ENCODE measurements around the gene NOTCH1.
A peak's percentile ranks its signal among the peaks of the same experiment; 100 is the strongest.

NOTCH1 gene

GRCh38 chr9:136497916-136498695 lies 47.7 kb downstream of the NOTCH1 start:
- H3K36me3 ChIP-seq (ENCODE audit: control insufficient read depth, insufficient read depth, low read length, severe bottlenecking): peaks cover 58% of the 10 kb centered on the region
- H3K9ac ChIP-seq (ENCODE audit: low read length): no peak overlapping the region
- H3K27me3 ChIP-seq (replicated peaks; ENCODE audit: control insufficient read depth, insufficient read depth, low read length): no peaks in the 10 kb centered on the region
- no peak for DNase-seq (ENCODE audit: low read depth)
- H3K4me3 ChIP-seq (ENCODE audit: low read length): no peak overlapping the region
- H3K9me3 ChIP-seq (ENCODE audit: control insufficient read depth, low read length): no peaks in the 10 kb centered on the region
- no peaks in the 10 kb centered on the region for H3K4me1 ChIP-seq (ENCODE audit: control insufficient read depth, insufficient read depth, low read length)

GRCh38 chr9:136496801-136497620 lies 48.8 kb downstream of the NOTCH1 start:
- no peak overlapping the region for H3K9ac ChIP-seq (ENCODE audit: low read length)
- H3K9me3 ChIP-seq (ENCODE audit: control insufficient read depth, low read length): no peaks in the 10 kb centered on the region
- H3K27me3 ChIP-seq (replicated peaks; ENCODE audit: control insufficient read depth, insufficient read depth, low read length): no peaks in the 10 kb centered on the region
- H3K36me3 ChIP-seq (ENCODE audit: control insufficient read depth, insufficient read depth, low read length, severe bottlenecking): peaks cover 51% of the 10 kb centered on the region
- no peak for DNase-seq (ENCODE audit: low read depth)
- no peaks in the 10 kb centered on the region for H3K4me1 ChIP-seq (ENCODE audit: control insufficient read depth, insufficient read depth, low read length)
- no peak overlapping the region for H3K4me3 ChIP-seq (ENCODE audit: low read length)

GRCh38 chr9:136496181-136496580 lies 49.7 kb downstream of the NOTCH1 start:
- no peak for DNase-seq (ENCODE audit: low read depth)
- no peaks in the 10 kb centered on the region for H3K9me3 ChIP-seq (ENCODE audit: control insufficient read depth, low read length)
- H3K4me1 ChIP-seq (ENCODE audit: control insufficient read depth, insufficient read depth, low read length): no peaks in the 10 kb centered on the region
- no peak overlapping the region for H3K9ac ChIP-seq (ENCODE audit: low read length)
- no peaks in the 10 kb centered on the region for H3K27me3 ChIP-seq (replicated peaks; ENCODE audit: control insufficient read depth, insufficient read depth, low read length)
- no peak overlapping the region for H3K4me3 ChIP-seq (ENCODE audit: low read length)
- H3K36me3 ChIP-seq (ENCODE audit: control insufficient read depth, insufficient read depth, low read length, severe bottlenecking): peaks cover 45% of the 10 kb centered on the region

- peaks cover 4% of the 10 kb centered on the region for H3K27me3 ChIP-seq (replicated peaks; ENCODE audit: control insufficient read depth, insufficient read depth, low read length)
- no peaks in the 10 kb centered on the region for H3K9me3 ChIP-seq (ENCODE audit: control insufficient read depth, low read length)
- H3K9ac ChIP-seq (ENCODE audit: low read length): no peak overlapping the region
- no peak for DNase-seq (ENCODE audit: low read depth)
- H3K4me3 ChIP-seq (ENCODE audit: low read length): no peak overlapping the region
- H3K36me3 ChIP-seq (ENCODE audit: control insufficient read depth, insufficient read depth, low read length, severe bottlenecking): peaks cover 38% of the 10 kb centered on the region
- no peaks in the 10 kb centered on the region for H3K4me1 ChIP-seq (ENCODE audit: control insufficient read depth, insufficient read depth, low read length)
Measured at GRCh38 chr9:136495238-136495800, 50.5 kb downstream of the NOTCH1 start.

GRCh38 chr9:136494531-136495215 lies 51.2 kb downstream of the NOTCH1 start:
- no peaks in the 10 kb centered on the region for H3K9me3 ChIP-seq (ENCODE audit: control insufficient read depth, low read length)
- H3K27me3 ChIP-seq (replicated peaks; ENCODE audit: control insufficient read depth, insufficient read depth, low read length): peaks cover 6% of the 10 kb centered on the region
- H3K4me3 ChIP-seq (ENCODE audit: low read length): no peak overlapping the region
- H3K9ac ChIP-seq (ENCODE audit: low read length): no peak overlapping the region
- no peaks in the 10 kb centered on the region for H3K4me1 ChIP-seq (ENCODE audit: control insufficient read depth, insufficient read depth, low read length)
- H3K36me3 ChIP-seq (ENCODE audit: control insufficient read depth, insufficient read depth, low read length, severe bottlenecking): peaks cover 32% of the 10 kb centered on the region
- peak; percentile 59 for DNase-seq (ENCODE audit: low read depth)

- Histone ChIP-seq H3K36me3 (ENCODE audit: control insufficient read depth, insufficient read depth, low read length, severe bottlenecking) (peaks cover 25% of the 10 kb centered on the region), H3K4me3 (ENCODE audit: low read length) (no peak overlapping the region)
Measured at GRCh38 chr9:136494012-136494411, 51.8 kb downstream of the NOTCH1 start.

GRCh38 chr9:136493567-136493971 lies 52.3 kb downstream of the NOTCH1 start:
- Histone ChIP-seq H3K4me3 (ENCODE audit: low read length) (no peak overlapping the region), H3K9ac (ENCODE audit: low read length) (no peak overlapping the region), H3K27me3 (replicated peaks; ENCODE audit: control insufficient read depth, insufficient read depth, low read length) (peaks cover 14% of the 10 kb centered on the region), H3K9me3 (ENCODE audit: control insufficient read depth, low read length) (no peaks in the 10 kb centered on the region), H3K36me3 (ENCODE audit: control insufficient read depth, insufficient read depth, low read length, severe bottlenecking) (peaks cover 21% of the 10 kb centered on the region), H3K4me1 (ENCODE audit: control insufficient read depth, insufficient read depth, low read length) (no peaks in the 10 kb centered on the region)
- DNase-seq (ENCODE audit: low read depth): no peak

More at GRCh38 chr9:136494012-136494411, 51.8 kb downstream of the NOTCH1 start:
- Histone ChIP-seq H3K9me3 (ENCODE audit: control insufficient read depth, low read length) (no peaks in the 10 kb centered on the region), H3K9ac (ENCODE audit: low read length) (no peak overlapping the region), H3K27me3 (replicated peaks; ENCODE audit: control insufficient read depth, insufficient read depth, low read length) (peaks cover 12% of the 10 kb centered on the region), H3K4me1 (ENCODE audit: control insufficient read depth, insufficient read depth, low read length) (no peaks in the 10 kb centered on the region)
- DNase-seq (ENCODE audit: low read depth): no peak

GRCh38 chr9:136492978-136493522 lies 52.8 kb downstream of the NOTCH1 start:
- Histone ChIP-seq H3K9me3 (ENCODE audit: control insufficient read depth, low read length) (no peaks in the 10 kb centered on the region), H3K4me3 (ENCODE audit: low read length) (no peak overlapping the region), H3K36me3 (ENCODE audit: control insufficient read depth, insufficient read depth, low read length, severe bottlenecking) (peaks cover 17% of the 10 kb centered on the region), H3K4me1 (ENCODE audit: control insufficient read depth, insufficient read depth, low read length) (no peaks in the 10 kb centered on the region), H3K27me3 (replicated peaks; ENCODE audit: control insufficient read depth, insufficient read depth, low read length) (peaks cover 20% of the 10 kb centered on the region), H3K9ac (ENCODE audit: low read length) (no peak overlapping the region)
- no peak for DNase-seq (ENCODE audit: low read depth)

GRCh38 chr9:136489731-136490130 lies 56.1 kb downstream of the NOTCH1 start:
- DNase-seq (ENCODE audit: low read depth): no peak
- no peaks in the 10 kb centered on the region for H3K9me3 ChIP-seq (ENCODE audit: control insufficient read depth, low read length)
- H3K4me1 ChIP-seq (ENCODE audit: control insufficient read depth, insufficient read depth, low read length): peaks cover 2% of the 10 kb centered on the region
- no peak overlapping the region for H3K4me3 ChIP-seq (ENCODE audit: low read length)
- H3K36me3 ChIP-seq (ENCODE audit: control insufficient read depth, insufficient read depth, low read length, severe bottlenecking): no peaks in the 10 kb centered on the region
- H3K27me3 ChIP-seq (replicated peaks; ENCODE audit: control insufficient read depth, insufficient read depth, low read length): peaks cover 33% of the 10 kb centered on the region
- H3K9ac ChIP-seq (ENCODE audit: low read length): no peak overlapping the region

- Histone ChIP-seq H3K4me3 (ENCODE audit: low read length) (no peak overlapping the region), H3K9ac (ENCODE audit: low read length) (no peak overlapping the region), H3K27me3 (replicated peaks; ENCODE audit: control insufficient read depth, insufficient read depth, low read length) (peaks cover 33% of the 10 kb centered on the region), H3K36me3 (ENCODE audit: control insufficient read depth, insufficient read depth, low read length, severe bottlenecking) (no peaks in the 10 kb centered on the region), H3K9me3 (ENCODE audit: control insufficient read depth, low read length) (no peaks in the 10 kb centered on the region), H3K4me1 (ENCODE audit: control insufficient read depth, insufficient read depth, low read length) (peaks cover 9% of the 10 kb centered on the region)
- peak; percentile 76 for DNase-seq (ENCODE audit: low read depth)
Measured at GRCh38 chr9:136488247-136489214, 57.3 kb downstream of the NOTCH1 start.
